Astrocyte of the spinal cord (primary cell): ENCODE measurements around the gene IFNGR1.
A peak's percentile ranks its signal among the peaks of the same experiment; 100 is the strongest.

Experiments used
- DNase-seq: peaks from one replicate; pipeline ENCODE4 v3.0.0; 2011; ENCODE audit warnings: low read depth, low spot score
- H3K4me3 ChIP-seq: 2 replicates; pipeline ENCODE4 v1.5.1; 2011; ENCODE audit warnings: low read depth, mild to moderate bottlenecking, low read length, moderate library complexity
- CTCF ChIP-seq: IDR thresholded peaks from 2 replicates; pipeline ENCODE4 v1.5.1; 2012; ENCODE audit warnings: low read depth, mild to moderate bottlenecking, low read length, inconsistent platforms
- in situ Hi-C: cut with HindIII; loops from 2 replicates; pipeline ENCODE4 v1.10.0; 2017; ENCODE audit warnings: low sequenced_read_pairs

The IFNGR1 gene

GRCh38 chr6:137237413-137238170 is 18.4 kb upstream of the IFNGR1 start:
- H3K4me3 ChIP-seq = no peak overlapping the region
- peak; percentile 79 for DNase-seq
- in situ Hi-C loops = no loop called here
- no peak for TF ChIP-seq CTCF

DNA sequence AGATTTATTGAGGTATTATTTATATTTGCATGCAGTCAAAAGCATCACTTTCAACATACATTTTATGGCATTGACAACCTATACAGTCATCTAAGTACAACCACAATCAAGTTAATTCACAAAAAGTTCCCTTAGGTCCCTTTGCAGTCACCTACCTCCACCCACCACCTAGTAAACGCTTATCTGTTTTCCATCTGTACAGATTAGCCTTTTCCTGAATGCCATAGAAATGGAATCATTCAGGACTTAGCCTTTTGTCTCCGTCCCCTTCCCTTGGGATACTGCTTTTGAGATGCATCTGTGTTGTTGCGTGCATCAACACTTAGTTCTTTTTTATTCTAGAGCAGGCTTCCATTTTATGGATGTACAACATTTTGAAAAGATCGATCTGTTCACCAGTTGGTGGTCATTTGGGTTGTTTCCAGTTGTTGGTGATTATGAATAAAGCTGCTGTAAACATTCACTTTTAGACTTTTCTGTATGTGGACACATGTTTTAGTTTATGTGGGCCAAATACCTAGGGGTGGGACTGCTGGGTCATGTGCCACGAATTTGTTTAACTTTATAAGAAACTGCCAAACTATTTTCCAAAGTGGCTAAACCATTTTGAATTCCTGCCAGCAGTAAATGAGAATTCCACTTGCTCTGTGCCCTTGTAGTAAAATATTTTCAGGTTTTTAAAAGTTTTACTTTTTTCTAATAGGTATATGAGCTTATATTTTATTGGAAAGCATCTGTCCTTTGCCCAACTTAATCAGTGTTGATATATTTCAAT is 17.6 kb upstream of the IFNGR1 start:
- TF ChIP-seq CTCF = no peak
- no peak overlapping the region for H3K4me3 ChIP-seq
- no peak for DNase-seq
- in situ Hi-C loops = no loop called here

- no peak overlapping the region for H3K4me3 ChIP-seq
- no peak for DNase-seq
- TF ChIP-seq CTCF = no peak
- in situ Hi-C loops = no loop called here
Measured at GRCh38 chr6:137235686-137236085, 16.5 kb upstream of the IFNGR1 start.

- in situ Hi-C loops = no loop called here
- no peak overlapping the region for H3K4me3 ChIP-seq
- TF ChIP-seq CTCF = no peak
Measured at GRCh38 chr6:137233911-137234863, 15.0 kb upstream of the IFNGR1 start.

GRCh38 chr6:137231895-137232294 is 12.7 kb upstream of the IFNGR1 start:
- in situ Hi-C loops = no loop called here
- no peak for TF ChIP-seq CTCF
- no peak overlapping the region for H3K4me3 ChIP-seq
- DNase-seq = no peak

More at GRCh38 chr6:137233911-137234863, 15.0 kb upstream of the IFNGR1 start:
- peak; percentile 80 for DNase-seq

DNA sequence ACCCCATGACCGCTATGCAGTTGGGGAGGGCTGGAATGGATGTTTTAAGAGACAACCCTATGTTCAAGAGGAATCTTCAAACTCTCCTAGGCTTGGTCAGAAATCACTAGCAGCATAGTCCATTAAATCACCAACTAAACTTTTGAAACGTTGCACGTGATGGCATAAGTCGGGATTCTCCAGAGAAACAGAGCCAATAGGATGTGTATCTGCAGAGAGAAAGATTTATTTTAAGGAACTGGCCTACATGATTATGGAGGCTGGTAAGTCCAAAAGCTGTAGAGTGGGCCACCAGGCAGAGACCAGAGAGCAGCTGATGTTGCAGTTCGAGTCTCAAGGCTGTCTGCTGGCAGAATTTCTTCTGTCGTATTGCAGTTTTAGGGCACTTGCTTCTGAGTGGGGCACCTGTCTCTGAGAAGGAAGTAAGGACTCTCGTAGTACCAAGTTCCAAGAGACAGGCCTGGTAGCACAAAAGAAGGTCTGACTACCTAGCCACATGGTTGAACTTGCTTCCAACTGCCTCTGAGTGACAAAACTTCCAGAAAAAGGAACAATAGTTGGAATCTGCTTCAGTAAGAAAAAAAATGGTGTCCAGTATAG is 11.9 kb upstream of the IFNGR1 start:
- no peak overlapping the region for H3K4me3 ChIP-seq
- in situ Hi-C loops = no loop called here

More for the DNA sequence above, 11.9 kb upstream of the IFNGR1 start:
- TF ChIP-seq CTCF = no peak
- DNase-seq = no peak
